ENCODE data around the gene OR6F1.
"Not testable (repeated sequence)": the region's sequence is repeated elsewhere in the genome, so short reads cannot be mapped to it uniquely, and the experiment has no call there.

The OR6F1 gene

GRCh38 chr1:247716546-247716945, at the start of gene OR6F1:
TSS of gene OR6F1 (minus strand) at chr1:247716646. CDS start at chr1:247712755, 3,891 bp downstream.
- DNase-seq: no peak

GRCh38 chr1:247760456-247760855, 44.0 kb upstream of the OR6F1 start, which contains the start of gene OR1C1:
TSS of gene OR1C1 (minus strand) at chr1:247760556. CDS start at chr1:247758406, 2,150 bp downstream.
- DNase-seq: no peak

- not testable (repeated sequence) for DNase-seq
These were observed 37.9 kb upstream of the OR6F1 start for GRCh38 chr1:247754311-247754710.

- no peak for DNase-seq
These were observed 33.4 kb upstream of the OR6F1 start for GRCh38 chr1:247749870-247750269.

GRCh38 chr1:247748041-247748440, 31.6 kb upstream of the OR6F1 start, which contains the start of gene OR14A2:
TSS of gene OR14A2 (minus strand) at chr1:247748141.
- no peak for DNase-seq

- no peak for DNase-seq
These were observed 31.2 kb upstream of the OR6F1 start for GRCh38 chr1:247747616-247748015.

DNA sequence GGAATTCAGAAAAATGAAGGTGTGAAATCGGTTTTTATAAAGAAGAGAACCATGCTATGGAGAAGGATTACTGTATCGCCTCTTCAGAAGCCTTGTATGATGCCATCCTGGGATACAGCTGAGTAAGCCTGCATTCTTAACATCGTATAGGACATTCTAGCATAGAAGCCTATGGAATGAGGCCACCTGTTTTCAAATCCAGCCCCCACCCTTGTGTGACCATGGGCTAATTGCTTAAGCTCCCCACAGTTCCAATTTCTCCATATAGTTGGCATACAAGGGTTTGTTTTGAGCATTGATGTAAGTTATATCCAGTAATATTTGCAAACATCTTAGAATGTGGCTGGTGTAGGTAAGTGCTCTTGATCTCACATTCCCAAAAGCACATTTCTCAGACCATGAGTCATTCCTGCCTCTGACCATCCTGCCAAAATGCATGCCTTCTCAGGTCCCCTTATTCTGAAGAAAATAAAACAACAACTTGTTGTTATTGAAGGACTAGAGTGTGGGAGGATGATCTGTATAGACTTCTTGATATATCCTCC, 30.0 kb upstream of the OR6F1 start:
- DNase-seq: no peak

GRCh38 chr1:247742215-247742760, 25.8 kb upstream of the OR6F1 start:
- not testable (repeated sequence) for DNase-seq

- DNase-seq: no peak
These were observed 25.3 kb upstream of the OR6F1 start for GRCh38 chr1:247741756-247742155.

- DNase-seq: no peak
These were observed 24.3 kb upstream of the OR6F1 start for GRCh38 chr1:247740721-247741120.

- DNase-seq: no peak
These were observed 21.9 kb upstream of the OR6F1 start, which contains the start of gene OR14K1 for GRCh38 chr1:247738315-247738714. TSS of gene OR14K1 (plus strand) at chr1:247738615. CDS start at chr1:247738615, 0 bp downstream.

- DNase-seq: no peak
These were observed 4.8 kb upstream of the OR6F1 start for GRCh38 chr1:247721222-247721621.

- no peak for DNase-seq
These were observed 2.7 kb downstream of the OR6F1 start for GRCh38 chr1:247713753-247714152.

DNA sequence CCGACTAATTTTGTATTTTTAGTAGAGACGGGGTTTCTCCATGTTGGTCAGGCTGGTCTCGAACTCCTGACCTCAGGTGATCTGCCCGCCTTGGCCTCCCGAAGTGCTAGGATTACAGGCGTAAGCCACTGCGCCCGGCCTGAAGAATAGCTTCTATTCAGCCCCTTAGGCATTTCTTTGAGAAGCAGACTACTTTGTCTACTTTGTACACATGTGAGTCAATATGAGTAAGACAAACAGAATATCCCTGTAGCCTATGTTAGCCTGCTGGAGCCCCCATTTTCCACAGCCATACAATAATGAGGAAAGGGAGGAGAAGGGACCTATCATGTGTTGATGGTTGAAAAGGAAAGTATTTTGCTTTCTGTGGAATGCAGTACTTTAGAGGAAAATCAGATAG, 5.8 kb downstream of the OR6F1 start:
- not testable (repeated sequence) for DNase-seq

- DNase-seq: no peak
These were observed 15.1 kb downstream of the OR6F1 start for GRCh38 chr1:247701338-247701737.

DNA sequence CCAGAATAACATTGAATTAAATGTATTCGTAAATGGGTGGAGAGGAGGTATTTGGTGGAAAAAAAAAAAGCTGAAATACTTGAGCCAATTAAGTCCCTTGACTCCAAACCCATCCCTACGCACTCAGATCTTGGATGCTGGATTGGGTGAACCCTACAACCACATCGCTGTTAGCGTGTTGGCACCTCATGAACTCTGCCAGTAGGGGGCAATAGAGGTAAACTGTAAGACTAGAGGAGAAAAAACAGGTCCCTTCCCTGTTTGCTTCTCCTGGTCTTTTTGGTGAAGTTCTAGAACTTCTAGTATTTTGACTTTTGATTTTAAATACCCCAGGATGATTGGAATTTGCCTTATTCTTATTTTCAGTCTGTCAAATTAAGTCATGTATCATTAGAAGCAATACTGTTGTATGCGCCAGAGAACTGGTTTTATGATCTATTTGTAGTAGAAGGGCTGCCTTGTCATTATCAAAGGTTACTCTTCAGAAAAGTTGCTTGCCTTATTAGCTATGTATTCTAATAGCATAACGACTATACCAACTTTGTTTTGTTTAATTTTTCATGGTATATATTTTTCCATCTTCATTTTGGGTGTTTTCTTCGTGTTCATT, 35.1 kb downstream of the OR6F1 start:
- DNase-seq: peak; percentile 54

GRCh38 chr1:247680171-247680570, 36.3 kb downstream of the OR6F1 start:
- DNase-seq: no peak

DNA sequence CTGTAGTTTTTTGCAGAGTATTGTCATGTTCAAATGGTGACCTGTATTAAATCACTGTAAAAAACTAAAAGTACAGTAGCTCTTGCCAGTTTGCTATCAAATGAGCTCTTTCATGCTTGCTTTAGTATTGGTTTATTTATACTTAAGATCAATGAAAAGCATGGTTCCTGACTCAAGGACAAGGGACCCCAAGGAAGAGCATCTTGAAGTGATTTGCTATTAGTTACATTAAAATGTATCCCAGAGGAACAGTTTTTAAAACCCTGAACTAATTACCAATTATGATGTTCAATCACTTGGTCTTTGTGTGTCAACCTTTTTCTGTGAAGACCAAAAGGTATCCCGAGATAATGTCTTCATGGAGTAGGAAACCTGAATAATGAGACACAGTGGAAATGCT, 36.8 kb downstream of the OR6F1 start, which contains the start of gene OR13G1:
OR13G1 (minus strand) TSS at position 101 of the 400 bp plus-strand sequence. CDS start 6,698 bp downstream, outside the sequence.
- no peak for DNase-seq

DNA sequence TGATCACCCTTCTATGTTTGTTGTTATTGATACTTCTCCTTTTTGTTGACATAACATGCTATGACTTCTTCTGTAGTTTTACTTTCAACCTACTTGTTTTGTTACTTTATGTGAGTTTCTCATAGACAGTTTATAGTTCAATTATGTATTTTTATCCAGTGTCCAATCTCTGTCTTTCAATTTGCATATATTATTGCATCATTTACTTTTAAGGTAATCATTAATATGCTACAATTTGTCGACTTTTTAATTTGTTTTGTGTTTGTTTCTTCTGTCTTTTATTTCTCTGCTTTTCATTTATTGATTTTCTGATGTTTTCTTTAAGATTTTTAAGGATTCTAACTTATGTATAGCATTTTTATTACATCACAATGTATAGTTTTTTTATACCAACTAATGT, 47.2 kb downstream of the OR6F1 start:
- DNase-seq: no peak
